ENCODE measurements around the gene NRM. TPM values are rescaled to one million over a fixed set of nuclear protein-coding genes. Genes with fewer than 3 reads are reported as not detected.

Gene NRM
- total RNA-seq, 1 experiment from 2014 or later = 31.2 TPM

DNA sequence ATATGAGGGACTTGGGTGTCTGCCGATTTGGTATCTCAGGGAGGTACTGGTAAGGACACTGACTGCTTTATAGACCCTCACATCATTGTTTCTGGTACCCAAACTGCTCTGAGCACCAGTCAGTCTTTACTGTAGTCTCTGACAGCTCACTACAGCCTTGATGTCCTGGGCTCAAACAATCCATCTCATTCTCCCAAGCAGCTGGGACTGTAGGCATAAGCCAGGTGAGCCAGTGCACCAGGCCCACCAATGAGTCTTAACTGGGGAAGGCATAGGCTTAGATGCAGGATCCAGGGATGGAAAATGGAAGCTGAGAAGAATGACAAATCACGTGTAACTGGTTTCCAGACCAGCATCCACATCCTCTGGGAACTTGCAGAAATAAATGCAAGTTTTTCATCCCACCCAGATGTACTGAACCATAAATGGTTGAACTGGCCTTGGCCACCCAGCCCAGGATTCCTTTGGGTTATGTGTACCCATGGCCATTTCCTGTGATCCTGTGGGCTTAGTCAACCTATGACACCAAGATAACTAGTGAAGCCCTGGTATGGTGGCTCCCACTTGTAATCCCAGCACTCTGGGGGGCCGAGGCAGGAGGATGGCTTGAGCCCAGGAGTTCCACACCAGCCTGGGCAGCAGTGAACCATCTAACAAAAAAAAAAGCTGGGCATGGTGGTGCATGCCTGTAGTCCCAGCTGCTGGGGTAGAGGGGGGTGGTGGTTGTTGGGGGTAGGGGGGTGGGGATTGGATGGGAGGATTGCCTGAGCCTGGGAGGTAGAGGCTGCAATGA is 35.1 kb upstream of the NRM start (continued):
- TF ChIP-seq, protein P1, sequence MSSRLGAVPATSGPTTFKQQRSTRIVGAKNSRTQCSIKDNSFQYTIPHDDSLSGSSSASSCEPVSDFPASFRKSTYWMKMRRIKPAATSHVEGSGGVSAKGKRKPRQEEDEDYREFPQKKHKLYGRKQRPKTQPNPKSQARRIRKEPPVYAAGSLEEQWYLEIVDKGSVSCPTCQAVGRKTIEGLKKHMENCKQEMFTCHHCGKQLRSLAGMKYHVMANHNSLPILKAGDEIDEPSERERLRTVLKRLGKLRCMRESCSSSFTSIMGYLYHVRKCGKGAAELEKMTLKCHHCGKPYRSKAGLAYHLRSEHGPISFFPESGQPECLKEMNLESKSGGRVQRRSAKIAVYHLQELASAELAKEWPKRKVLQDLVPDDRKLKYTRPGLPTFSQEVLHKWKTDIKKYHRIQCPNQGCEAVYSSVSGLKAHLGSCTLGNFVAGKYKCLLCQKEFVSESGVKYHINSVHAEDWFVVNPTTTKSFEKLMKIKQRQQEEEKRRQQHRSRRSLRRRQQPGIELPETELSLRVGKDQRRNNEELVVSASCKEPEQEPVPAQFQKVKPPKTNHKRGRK (CRISPR knock-in tag; IDR thresholded peaks at IDR 0.05; ENCODE audit: borderline replicate concordance) = no peak
- no peak for TF ChIP-seq ZNF219 (CRISPR knock-in tag; IDR thresholded peaks at IDR 0.05; ENCODE audit: borderline replicate concordance)
- no peak for TF ChIP-seq SMAD4 (CRISPR knock-in tag; IDR thresholded peaks at IDR 0.05)
- TF ChIP-seq NFYB (CRISPR knock-in tag; conservative IDR thresholded peaks at IDR 0.05; ENCODE audit: low read depth) = no peak
- TF ChIP-seq JUN (CRISPR knock-in tag; IDR thresholded peaks at IDR 0.05) = 0 out of 2 replicates have a peak, but pooled peaks have one; percentile 64
- TF ChIP-seq ZNF121 (CRISPR knock-in tag; IDR thresholded peaks at IDR 0.05) = no peak
- TF ChIP-seq, protein P2, sequence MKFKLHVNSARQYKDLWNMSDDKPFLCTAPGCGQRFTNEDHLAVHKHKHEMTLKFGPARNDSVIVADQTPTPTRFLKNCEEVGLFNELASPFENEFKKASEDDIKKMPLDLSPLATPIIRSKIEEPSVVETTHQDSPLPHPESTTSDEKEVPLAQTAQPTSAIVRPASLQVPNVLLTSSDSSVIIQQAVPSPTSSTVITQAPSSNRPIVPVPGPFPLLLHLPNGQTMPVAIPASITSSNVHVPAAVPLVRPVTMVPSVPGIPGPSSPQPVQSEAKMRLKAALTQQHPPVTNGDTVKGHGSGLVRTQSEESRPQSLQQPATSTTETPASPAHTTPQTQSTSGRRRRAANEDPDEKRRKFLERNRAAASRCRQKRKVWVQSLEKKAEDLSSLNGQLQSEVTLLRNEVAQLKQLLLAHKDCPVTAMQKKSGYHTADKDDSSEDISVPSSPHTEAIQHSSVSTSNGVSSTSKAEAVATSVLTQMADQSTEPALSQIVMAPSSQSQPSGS (CRISPR knock-in tag; IDR thresholded peaks at IDR 0.05; ENCODE audit: borderline replicate concordance, low read depth) = no peak
- no peak for TF ChIP-seq ESRRA (CRISPR knock-in tag; IDR thresholded peaks at IDR 0.05; ENCODE audit: borderline replicate concordance)
- no peak for TF ChIP-seq GRHL2 (CRISPR knock-in tag; IDR thresholded peaks at IDR 0.05; ENCODE audit: insufficient replicate concordance, severe bottlenecking)
- TF ChIP-seq ZNF396 (CRISPR knock-in tag; IDR thresholded peaks at IDR 0.05; ENCODE audit: borderline replicate concordance) = no peak
- TF ChIP-seq ZNF423 (CRISPR knock-in tag; IDR thresholded peaks at IDR 0.05) = no peak
- no peak for TF ChIP-seq ELF4 (CRISPR knock-in tag; IDR thresholded peaks at IDR 0.05; ENCODE audit: low read depth)
- TF ChIP-seq, protein P3, sequence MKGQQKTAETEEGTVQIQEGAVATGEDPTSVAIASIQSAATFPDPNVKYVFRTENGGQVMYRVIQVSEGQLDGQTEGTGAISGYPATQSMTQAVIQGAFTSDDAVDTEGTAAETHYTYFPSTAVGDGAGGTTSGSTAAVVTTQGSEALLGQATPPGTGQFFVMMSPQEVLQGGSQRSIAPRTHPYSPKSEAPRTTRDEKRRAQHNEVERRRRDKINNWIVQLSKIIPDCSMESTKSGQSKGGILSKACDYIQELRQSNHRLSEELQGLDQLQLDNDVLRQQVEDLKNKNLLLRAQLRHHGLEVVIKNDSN (CRISPR knock-in tag; IDR thresholded peaks at IDR 0.05) = no peak
- peak; percentile 23; the same call in 1 of the 2 replicates for TF ChIP-seq MYBL2 (CRISPR knock-in tag; IDR thresholded peaks at IDR 0.05)
- TF ChIP-seq, protein P4, sequence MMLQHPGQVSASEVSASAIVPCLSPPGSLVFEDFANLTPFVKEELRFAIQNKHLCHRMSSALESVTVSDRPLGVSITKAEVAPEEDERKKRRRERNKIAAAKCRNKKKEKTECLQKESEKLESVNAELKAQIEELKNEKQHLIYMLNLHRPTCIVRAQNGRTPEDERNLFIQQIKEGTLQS (CRISPR knock-in tag; conservative IDR thresholded peaks at IDR 0.05) = no peak
- peak; percentile 94 for TF ChIP-seq NFATC4 (CRISPR knock-in tag; IDR thresholded peaks at IDR 0.05)

DNA sequence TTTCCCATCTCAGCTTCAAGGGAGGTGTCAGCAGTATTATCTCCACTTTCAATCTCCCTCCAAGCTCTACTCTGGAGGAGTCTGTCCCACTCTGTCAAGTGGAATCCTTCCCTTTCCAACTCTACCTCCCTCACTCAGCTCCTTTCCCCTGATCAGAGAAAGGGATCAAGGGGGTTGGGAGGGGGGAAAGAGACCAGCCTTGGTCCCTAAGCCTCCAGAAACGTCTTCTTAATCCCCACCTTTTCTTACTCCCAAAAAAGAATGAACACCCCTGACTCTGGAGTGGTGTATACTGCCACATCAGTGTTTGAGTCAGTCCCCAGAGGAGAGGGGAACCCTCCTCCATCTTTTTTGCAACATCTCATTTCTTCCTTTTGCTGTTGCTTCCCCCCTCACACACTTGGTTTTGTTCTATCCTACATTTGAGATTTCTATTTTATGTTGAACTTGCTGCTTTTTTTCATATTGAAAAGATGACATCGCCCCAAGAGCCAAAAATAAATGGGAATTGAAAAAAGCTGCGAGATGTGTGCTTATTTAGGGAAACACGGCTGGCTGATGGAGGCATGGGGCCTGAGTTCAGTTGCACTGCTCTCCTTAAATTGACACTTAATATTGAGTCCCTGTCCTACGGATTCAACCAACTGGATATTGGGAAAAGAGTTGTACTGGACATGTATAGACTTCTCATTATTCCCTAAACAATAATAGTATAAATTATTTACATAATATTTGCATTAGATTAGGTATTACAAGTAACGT is 34.3 kb upstream of the NRM start:
- CTCF ChIA-PET = interaction anchor here (1.0 kb wide), 1 partner anchor 46 kb away, joined by 5 read pairs; no protein-coding TSS in a partner anchor
- Mint-ChIP-seq H3K27ac (peak overlapping the region; percentile 78), H3K36me3 (peaks cover 66% of the 10 kb centered on the region), H3K27me3 (ENCODE audit: low read depth) (no peaks in the 10 kb centered on the region), H3K9me3 (no peaks in the 10 kb centered on the region), H3K4me1 (peaks cover 31% of the 10 kb centered on the region), H3K4me3 (peak overlapping the region; percentile 38)
- no peak for DNase-seq (ENCODE audit: low spot score)
- ATAC-seq = no peak
- POLR2A ChIA-PET = interaction anchor here (2.7 kb wide), 1 partner anchor 45 kb away, joined by 8 read pairs; no protein-coding TSS in a partner anchor
- TF ChIP-seq, protein P5, sequence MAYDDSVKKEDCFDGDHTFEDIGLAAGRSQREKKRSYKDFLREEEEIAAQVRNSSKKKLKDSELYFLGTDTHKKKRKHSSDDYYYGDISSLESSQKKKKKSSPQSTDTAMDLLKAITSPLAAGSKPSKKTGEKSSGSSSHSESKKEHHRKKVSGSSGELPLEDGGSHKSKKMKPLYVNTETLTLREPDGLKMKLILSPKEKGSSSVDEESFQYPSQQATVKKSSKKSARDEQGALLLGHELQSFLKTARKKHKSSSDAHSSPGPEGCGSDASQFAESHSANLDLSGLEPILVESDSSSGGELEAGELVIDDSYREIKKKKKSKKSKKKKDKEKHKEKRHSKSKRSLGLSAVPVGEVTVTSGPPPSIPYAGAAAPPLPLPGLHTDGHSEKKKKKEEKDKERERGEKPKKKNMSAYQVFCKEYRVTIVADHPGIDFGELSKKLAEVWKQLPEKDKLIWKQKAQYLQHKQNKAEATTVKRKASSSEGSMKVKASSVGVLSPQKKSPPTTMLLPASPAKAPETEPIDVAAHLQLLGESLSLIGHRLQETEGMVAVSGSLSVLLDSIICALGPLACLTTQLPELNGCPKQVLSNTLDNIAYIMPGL (CRISPR knock-in tag; IDR thresholded peaks at IDR 0.05) = no peak
- TF ChIP-seq ZNF671 (CRISPR knock-in tag; IDR thresholded peaks at IDR 0.05) (0 out of 2 replicates have a peak, but pooled peaks have one; percentile 16), NR3C1 (CRISPR knock-in tag; conservative IDR thresholded peaks at IDR 0.05; ENCODE audit: low read depth) (no peak), NR2C2 (CRISPR knock-in tag; IDR thresholded peaks at IDR 0.05) (no peak), NR1H2 (CRISPR knock-in tag; IDR thresholded peaks at IDR 0.05) (no peak), ZNF121 (CRISPR knock-in tag; IDR thresholded peaks at IDR 0.05) (no peak)
- TF ChIP-seq, protein P6, sequence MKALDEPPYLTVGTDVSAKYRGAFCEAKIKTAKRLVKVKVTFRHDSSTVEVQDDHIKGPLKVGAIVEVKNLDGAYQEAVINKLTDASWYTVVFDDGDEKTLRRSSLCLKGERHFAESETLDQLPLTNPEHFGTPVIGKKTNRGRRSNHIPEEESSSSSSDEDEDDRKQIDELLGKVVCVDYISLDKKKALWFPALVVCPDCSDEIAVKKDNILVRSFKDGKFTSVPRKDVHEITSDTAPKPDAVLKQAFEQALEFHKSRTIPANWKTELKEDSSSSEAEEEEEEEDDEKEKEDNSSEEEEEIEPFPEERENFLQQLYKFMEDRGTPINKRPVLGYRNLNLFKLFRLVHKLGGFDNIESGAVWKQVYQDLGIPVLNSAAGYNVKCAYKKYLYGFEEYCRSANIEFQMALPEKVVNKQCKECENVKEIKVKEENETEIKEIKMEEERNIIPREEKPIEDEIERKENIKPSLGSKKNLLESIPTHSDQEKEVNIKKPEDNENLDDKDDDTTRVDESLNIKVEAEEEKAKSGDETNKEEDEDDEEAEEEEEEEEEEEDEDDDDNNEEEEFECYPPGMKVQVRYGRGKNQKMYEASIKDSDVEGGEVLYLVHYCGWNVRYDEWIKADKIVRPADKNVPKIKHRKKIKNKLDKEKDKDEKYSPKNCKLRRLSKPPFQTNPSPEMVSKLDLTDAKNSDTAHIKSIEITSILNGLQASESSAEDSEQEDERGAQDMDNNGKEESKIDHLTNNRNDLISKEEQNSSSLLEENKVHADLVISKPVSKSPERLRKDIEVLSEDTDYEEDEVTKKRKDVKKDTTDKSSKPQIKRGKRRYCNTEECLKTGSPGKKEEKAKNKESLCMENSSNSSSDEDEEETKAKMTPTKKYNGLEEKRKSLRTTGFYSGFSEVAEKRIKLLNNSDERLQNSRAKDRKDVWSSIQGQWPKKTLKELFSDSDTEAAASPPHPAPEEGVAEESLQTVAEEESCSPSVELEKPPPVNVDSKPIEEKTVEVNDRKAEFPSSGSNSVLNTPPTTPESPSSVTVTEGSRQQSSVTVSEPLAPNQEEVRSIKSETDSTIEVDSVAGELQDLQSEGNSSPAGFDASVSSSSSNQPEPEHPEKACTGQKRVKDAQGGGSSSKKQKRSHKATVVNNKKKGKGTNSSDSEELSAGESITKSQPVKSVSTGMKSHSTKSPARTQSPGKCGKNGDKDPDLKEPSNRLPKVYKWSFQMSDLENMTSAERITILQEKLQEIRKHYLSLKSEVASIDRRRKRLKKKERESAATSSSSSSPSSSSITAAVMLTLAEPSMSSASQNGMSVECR (CRISPR knock-in tag; IDR thresholded peaks at IDR 0.05; ENCODE audit: borderline replicate concordance) = no peak; the same call in 1 of the 2 replicates
- TF ChIP-seq, protein P7, sequence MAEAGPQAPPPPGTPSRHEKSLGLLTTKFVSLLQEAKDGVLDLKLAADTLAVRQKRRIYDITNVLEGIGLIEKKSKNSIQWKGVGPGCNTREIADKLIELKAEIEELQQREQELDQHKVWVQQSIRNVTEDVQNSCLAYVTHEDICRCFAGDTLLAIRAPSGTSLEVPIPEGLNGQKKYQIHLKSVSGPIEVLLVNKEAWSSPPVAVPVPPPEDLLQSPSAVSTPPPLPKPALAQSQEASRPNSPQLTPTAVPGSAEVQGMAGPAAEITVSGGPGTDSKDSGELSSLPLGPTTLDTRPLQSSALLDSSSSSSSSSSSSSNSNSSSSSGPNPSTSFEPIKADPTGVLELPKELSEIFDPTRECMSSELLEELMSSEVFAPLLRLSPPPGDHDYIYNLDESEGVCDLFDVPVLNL (CRISPR knock-in tag; IDR thresholded peaks at IDR 0.05; ENCODE audit: borderline replicate concordance, low read depth) = no peak

Measured in WTC11 (cell line).